NOMO-1 (cell line): ENCODE results near the gene KCNJ6.

Experiments
- DNase-seq, 2 experiments: peaks; one replicate each; lab custom pipeline; 2025; ENCODE audit not compliant: unreplicated experiment in 2 of 2; lab: John Stamatoyannopoulos, UW

KCNJ6 gene

GRCh38 chr21:37868446-37869295 lies 47.6 kb downstream of the KCNJ6 start:
- DNase-seq: no peak

GRCh38 chr21:37866027-37866426 lies 50.2 kb downstream of the KCNJ6 start:
- DNase-seq: peak; percentile 93 to 98

GRCh38 chr21:37865156-37865555 lies 51.1 kb downstream of the KCNJ6 start:
- no peak for DNase-seq

- no peak for DNase-seq
Observed at GRCh38 chr21:37863842-37864241, 52.4 kb downstream of the KCNJ6 start.

GRCh38 chr21:37862536-37862935 lies 53.7 kb downstream of the KCNJ6 start:
- DNase-seq: peak; percentile 21 to 65

- DNase-seq: no peak
Observed at GRCh38 chr21:37861561-37861960, 54.7 kb downstream of the KCNJ6 start.

GRCh38 chr21:37860416-37860815 lies 55.8 kb downstream of the KCNJ6 start:
- DNase-seq: no peak

GRCh38 chr21:37855647-37856625 lies 60.3 kb downstream of the KCNJ6 start:
- no peak for DNase-seq

- no peak for DNase-seq
Observed at GRCh38 chr21:37855271-37855646, 61.0 kb downstream of the KCNJ6 start.

GRCh38 chr21:37849506-37850102 lies 66.7 kb downstream of the KCNJ6 start:
- peak; percentile 67 to 84 for DNase-seq

GRCh38 chr21:37848721-37849490 lies 67.4 kb downstream of the KCNJ6 start:
- no peak for DNase-seq

- no peak for DNase-seq
Observed at GRCh38 chr21:37845535-37845934, 70.7 kb downstream of the KCNJ6 start.

GRCh38 chr21:37843191-37843590 lies 73.1 kb downstream of the KCNJ6 start:
- no peak for DNase-seq

- no peak for DNase-seq
Observed at GRCh38 chr21:37842163-37842919, 73.9 kb downstream of the KCNJ6 start.

GRCh38 chr21:37837381-37837780 lies 78.9 kb downstream of the KCNJ6 start:
- no peak for DNase-seq

- no peak for DNase-seq
Observed at GRCh38 chr21:37835481-37835880, 80.8 kb downstream of the KCNJ6 start.

- DNase-seq: no peak
Observed at GRCh38 chr21:37833301-37833700, 83.0 kb downstream of the KCNJ6 start.

GRCh38 chr21:37829447-37829846 lies 86.8 kb downstream of the KCNJ6 start:
- DNase-seq: peak; percentile 77 to 91

GRCh38 chr21:37828991-37829390 lies 87.3 kb downstream of the KCNJ6 start:
- DNase-seq: peak; percentile 71 to 90

GRCh38 chr21:37828556-37828955 lies 87.7 kb downstream of the KCNJ6 start:
- DNase-seq: no peak
